Measurements from ENCODE around the gene RAD23A. TPM values are rescaled to one million over a fixed set of nuclear protein-coding genes. Genes with fewer than 3 reads are reported as not detected.
A peak's percentile ranks its signal among the peaks of the same experiment; 100 is the strongest.

RAD23A gene
- total and polyA plus RNA-seq, 4 donors, result 79.7 to 186 (median 117) TPM

- Histone ChIP-seq H3K4me3 (no peak overlapping the region), H3K9me3 (ENCODE audit: control insufficient read depth in 4 of 4, insufficient read depth in 3 of 4, low read length in 3 of 4) (no peaks in the 10 kb centered on the region), H3K9ac (ENCODE audit: insufficient read depth in 1 of 2, low read length in 2 of 2) (no peak overlapping the region), H3K27ac (ENCODE audit: low read depth in 1 of 2, low read length in 1 of 2) (no peak overlapping the region), H3K36me3 (ENCODE audit: control insufficient read depth in 4 of 4, insufficient read depth in 4 of 4, low read length in 4 of 4) (no peaks in the 10 kb centered on the region), H3K27me3 (ENCODE audit: control insufficient read depth in 3 of 3, insufficient read depth in 3 of 3, low read length in 2 of 3) (no peaks in the 10 kb centered on the region), H3K4me1 (ENCODE audit: control insufficient read depth in 5 of 5, insufficient read depth in 5 of 5, low read length in 5 of 5) (peaks cover 0 to 9% (median 4%) of the 10 kb centered on the region in 5 donors)
- ATAC-seq (ENCODE audit: insufficient read depth, low FRiP score) (no peak), DNase-seq (no peak)
- WGBS, 2 donors, result 77 to 86% methylated on average over 3 of the region's 3 CpGs
- TF ChIP-seq CTCF (IDR thresholded peaks at IDR 0.05; ENCODE audit: control extremely low read depth, extremely low read depth), result no peak
These were observed 38.5 kb downstream of the RAD23A start for GRCh38 chr19:12984143-12984627.

GRCh38 chr19:12984683-12985048 lies 39.0 kb downstream of the RAD23A start:
- WGBS, 2 donors, result 39 to 42% methylated on average over 10 of the region's 10 CpGs

GRCh38 chr19:12985049-12985776 lies 39.6 kb downstream of the RAD23A start:
- no peak for TF ChIP-seq CTCF (IDR thresholded peaks at IDR 0.05; ENCODE audit: control extremely low read depth, extremely low read depth)
- no peaks in the 10 kb centered on the region for H3K27me3 ChIP-seq (ENCODE audit: control insufficient read depth in 3 of 3, insufficient read depth in 3 of 3, low read length in 2 of 3)
- no peak overlapping the region for H3K9ac ChIP-seq (ENCODE audit: insufficient read depth in 1 of 2, low read length in 2 of 2)
- H3K9me3 ChIP-seq (ENCODE audit: control insufficient read depth in 4 of 4, insufficient read depth in 3 of 4, low read length in 3 of 4), result no peaks in the 10 kb centered on the region
- H3K4me1 ChIP-seq (ENCODE audit: control insufficient read depth in 5 of 5, insufficient read depth in 5 of 5, low read length in 5 of 5), result peaks cover 0 to 9% (median 4%) of the 10 kb centered on the region in 5 donors
- no peak overlapping the region for H3K4me3 ChIP-seq
- WGBS, 2 donors, result 63 to 82% methylated on average over 16 of the region's 16 CpGs
- DNase-seq, result peak in 2 of 3 donors; percentile 43 to 50
- peak; percentile 37 for ATAC-seq (ENCODE audit: insufficient read depth, low FRiP score)
- H3K36me3 ChIP-seq (ENCODE audit: control insufficient read depth in 4 of 4, insufficient read depth in 4 of 4, low read length in 4 of 4), result no peaks in the 10 kb centered on the region
- H3K27ac ChIP-seq (ENCODE audit: low read depth in 1 of 2, low read length in 1 of 2), result no peak overlapping the region

More at GRCh38 chr19:12984683-12985048, 39.0 kb downstream of the RAD23A start:
- H3K4me1 ChIP-seq (ENCODE audit: control insufficient read depth in 5 of 5, insufficient read depth in 5 of 5, low read length in 5 of 5), result peaks cover 0 to 9% (median 4%) of the 10 kb centered on the region in 5 donors
- ATAC-seq (ENCODE audit: insufficient read depth, low FRiP score) (no peak), DNase-seq (no peak)
- TF ChIP-seq CTCF (IDR thresholded peaks at IDR 0.05; ENCODE audit: control extremely low read depth, extremely low read depth), result no peak
- H3K36me3 ChIP-seq (ENCODE audit: control insufficient read depth in 4 of 4, insufficient read depth in 4 of 4, low read length in 4 of 4), result no peaks in the 10 kb centered on the region
- H3K9ac ChIP-seq (ENCODE audit: insufficient read depth in 1 of 2, low read length in 2 of 2), result no peak overlapping the region
- no peaks in the 10 kb centered on the region for H3K9me3 ChIP-seq (ENCODE audit: control insufficient read depth in 4 of 4, insufficient read depth in 3 of 4, low read length in 3 of 4)
- H3K27me3 ChIP-seq (ENCODE audit: control insufficient read depth in 3 of 3, insufficient read depth in 3 of 3, low read length in 2 of 3), result no peaks in the 10 kb centered on the region
- no peak overlapping the region for H3K27ac ChIP-seq (ENCODE audit: low read depth in 1 of 2, low read length in 1 of 2)
- no peak overlapping the region for H3K4me3 ChIP-seq
